Superior temporal gyrus (tissue), 1 donor: ENCODE results near the gene TAS2R41.

Source experiments
- DNase-seq: peaks from one replicate; pipeline ENCODE4 v3.0.0-alpha.2; 2016; ENCODE audit errors: extremely low spot score

The TAS2R41 gene

GRCh38 chr7:143493751-143494150 is 16.1 kb downstream of the TAS2R41 start:
- DNase-seq: no peak

- no peak for DNase-seq
These were observed 16.9 kb downstream of the TAS2R41 start for GRCh38 chr7:143494622-143495021.

- no peak for DNase-seq
These were observed 18.2 kb downstream of the TAS2R41 start for GRCh38 chr7:143495851-143496250.

- no peak for DNase-seq
These were observed 18.6 kb downstream of the TAS2R41 start for GRCh38 chr7:143496263-143496662.

GRCh38 chr7:143497008-143497795 is 19.5 kb downstream of the TAS2R41 start:
- no peak for DNase-seq

DNA sequence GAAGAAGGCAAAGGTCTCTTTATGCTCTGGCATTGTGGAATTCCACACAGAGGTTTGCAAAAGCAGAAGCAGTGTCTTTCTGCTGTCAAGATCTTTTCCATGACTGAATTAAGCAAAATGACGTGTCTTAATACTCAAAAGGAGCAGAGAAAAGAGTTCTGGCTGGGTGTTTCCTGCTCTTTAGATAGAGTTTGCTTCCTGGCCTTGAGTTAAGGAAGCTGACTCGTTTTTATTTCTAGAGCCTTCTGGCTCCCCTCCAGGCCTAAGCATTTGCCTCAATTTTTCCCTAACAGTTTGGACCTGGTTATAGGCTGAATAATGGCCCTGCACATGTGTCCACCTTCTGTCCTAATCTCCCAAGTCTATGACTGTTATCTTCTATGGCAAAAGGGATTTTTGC is 21.6 kb downstream of the TAS2R41 start:
- no peak for DNase-seq

- no peak for DNase-seq
These were observed 22.2 kb downstream of the TAS2R41 start for GRCh38 chr7:143499743-143500348.

- DNase-seq: no peak
These were observed 25.6 kb downstream of the TAS2R41 start for GRCh38 chr7:143503261-143503660.

DNA sequence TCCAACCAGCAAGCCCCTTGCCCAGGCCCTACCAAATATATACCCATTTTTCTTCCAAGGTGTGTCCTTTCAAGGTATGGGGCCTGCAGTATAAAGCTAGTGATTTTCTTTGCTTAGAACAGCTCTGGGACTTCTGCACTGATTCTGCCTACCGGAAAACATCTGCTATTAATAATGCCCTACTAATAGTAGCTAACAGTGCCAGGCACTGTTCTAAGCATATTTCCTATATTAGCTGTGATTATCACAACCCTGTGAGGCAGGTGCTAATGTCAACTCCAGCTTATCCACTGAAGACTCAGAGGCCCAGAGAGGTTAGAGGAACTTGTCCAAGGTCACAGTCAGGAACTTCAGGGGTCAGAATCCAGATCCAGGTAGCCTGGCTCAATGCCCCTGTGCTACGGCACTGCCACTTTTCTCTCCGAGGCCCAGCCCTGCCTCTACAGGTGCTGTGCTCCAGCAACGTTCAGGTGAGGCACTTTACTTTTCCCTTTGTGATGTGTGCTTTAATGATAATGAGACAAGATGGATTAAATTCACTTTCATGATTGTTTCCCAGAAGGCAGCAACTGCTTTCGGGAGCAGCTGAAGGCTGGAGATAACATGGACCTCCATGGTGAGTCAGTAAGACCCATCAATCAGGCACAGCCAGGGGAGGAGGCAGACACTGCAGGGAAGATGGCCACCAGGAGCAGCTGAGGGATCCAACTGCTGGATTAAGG is 26.7 kb downstream of the TAS2R41 start:
- no peak for DNase-seq

GRCh38 chr7:143504937-143505297 is 27.2 kb downstream of the TAS2R41 start:
- DNase-seq: no peak

GRCh38 chr7:143505838-143506237 is 28.2 kb downstream of the TAS2R41 start:
- DNase-seq: no peak

GRCh38 chr7:143507094-143507518 is 29.4 kb downstream of the TAS2R41 start:
- DNase-seq: no peak

DNA sequence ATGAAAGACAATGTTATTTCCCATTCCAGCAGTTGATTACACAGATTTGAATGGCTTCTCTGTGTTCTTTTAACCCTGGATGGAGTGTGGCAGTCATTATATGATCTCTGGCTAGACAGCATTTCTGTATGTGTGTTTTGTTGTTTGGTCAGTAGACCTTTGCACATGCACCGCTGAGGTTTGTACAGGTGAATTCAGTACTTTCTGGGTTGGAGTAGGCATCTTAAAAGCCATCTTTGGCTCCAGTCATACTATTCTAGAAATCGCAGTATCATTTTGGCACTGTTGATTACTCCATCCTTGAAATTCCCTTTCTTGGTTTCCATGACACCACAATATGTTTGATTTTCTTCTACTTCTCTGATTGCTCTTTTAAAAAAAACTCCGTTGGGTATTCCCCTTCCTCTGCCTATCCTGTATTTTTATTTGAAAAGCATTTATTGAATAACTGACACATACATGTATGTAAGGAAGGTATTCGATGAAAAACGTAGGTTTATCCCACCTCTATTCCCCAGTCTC is 29.9 kb downstream of the TAS2R41 start:
- no peak for DNase-seq

- no peak for DNase-seq
These were observed 33.4 kb downstream of the TAS2R41 start for GRCh38 chr7:143510854-143511592.

DNA sequence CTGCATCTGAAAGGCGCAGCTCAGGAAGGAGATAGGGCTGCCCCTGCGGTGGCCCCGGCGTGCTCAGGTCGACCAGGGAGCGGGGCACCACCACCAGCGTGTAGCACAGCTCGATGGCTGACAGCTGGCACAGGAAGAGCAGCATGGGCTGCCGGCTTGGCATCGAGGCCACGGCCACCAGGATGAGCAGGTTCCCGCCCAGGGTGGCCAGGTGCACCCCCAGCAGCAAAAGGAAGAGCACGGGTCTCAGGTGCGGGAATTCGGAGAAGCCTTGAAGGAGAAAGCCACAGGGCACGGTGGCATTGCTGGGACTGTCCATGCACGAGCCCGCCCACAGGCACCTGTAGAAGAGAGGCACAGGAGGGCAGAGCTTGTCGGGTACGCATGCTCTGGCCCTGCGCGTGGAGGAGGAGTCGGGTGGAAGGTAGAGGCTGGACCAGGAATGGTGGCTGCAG is 33.9 kb downstream of the TAS2R41 start:
- no peak for DNase-seq

DNA sequence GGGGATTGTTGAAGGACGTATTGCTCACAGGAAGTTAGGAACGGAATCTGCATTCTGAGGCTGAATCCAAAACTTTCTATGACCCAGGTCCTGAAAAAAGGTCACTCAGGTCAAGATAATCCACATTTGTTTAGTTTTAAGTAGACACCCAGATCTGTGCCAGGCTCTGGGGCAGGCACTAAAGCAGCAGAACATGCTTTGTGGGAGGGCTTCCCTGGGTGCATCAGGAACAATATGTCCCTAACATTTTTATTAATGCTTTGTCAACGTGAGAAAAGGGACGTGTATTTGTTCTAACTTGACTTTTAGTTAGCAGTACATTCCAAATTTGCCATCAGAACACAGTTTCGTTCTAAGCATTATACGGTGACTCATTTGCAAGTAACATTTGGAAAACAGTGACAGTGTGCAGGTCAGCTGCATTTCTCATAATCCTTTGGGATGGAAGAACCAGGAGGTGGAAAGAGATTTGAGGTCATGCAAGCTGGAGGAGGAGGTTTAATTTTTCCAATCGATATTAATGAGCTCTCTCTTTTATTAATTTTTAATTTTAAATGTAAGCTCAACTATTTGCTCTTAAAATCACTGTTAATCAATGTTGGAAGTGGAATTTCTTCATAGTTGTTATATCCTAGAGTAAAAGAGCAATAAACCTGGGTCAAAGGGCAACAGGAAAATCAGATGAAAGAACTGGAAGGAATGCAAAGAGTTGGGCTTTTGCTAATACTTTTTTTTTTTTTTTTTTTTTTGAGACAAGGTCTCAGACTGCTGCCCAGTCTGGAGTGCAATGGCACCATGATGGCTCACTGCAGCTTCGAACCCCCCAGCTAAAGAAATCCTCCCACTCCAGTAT is 35.0 kb downstream of the TAS2R41 start:
- no peak for DNase-seq

- no peak for DNase-seq
These were observed 36.8 kb downstream of the TAS2R41 start for GRCh38 chr7:143514487-143514886.

DNA sequence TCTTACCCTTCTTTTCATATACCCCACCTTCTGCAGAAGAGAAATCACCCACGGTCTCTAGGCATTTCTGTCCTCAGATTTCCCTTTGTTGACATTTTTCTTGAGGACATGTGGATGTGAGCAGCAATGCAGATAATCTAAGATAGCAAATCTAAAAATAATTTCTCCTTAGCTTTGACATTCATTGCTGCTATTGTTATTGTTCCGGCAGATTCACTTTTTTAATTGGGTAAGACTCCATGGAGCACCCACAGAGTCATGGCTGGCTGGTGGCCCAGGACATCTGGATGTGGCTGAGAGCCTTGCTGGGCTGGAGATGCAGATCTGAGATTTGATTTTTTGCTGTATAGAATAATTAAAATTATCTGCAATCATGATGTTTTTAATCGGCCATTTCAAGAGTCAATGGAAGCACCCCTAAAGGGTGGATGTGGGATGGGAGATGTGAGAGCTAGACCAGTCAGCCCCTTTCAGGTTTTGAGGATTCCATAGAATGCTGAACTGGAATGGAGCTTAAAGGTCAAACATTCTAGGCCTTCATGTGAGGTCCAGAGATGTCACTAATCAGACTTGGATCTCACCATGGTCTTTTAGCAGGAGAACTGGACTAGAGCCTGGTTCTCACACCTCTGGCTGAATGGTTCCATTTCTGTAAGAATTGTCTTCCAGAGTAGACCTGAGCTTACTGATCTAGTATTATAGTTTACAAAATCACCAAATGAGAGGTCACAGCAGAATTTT is 37.5 kb downstream of the TAS2R41 start:
- DNase-seq: no peak

DNA sequence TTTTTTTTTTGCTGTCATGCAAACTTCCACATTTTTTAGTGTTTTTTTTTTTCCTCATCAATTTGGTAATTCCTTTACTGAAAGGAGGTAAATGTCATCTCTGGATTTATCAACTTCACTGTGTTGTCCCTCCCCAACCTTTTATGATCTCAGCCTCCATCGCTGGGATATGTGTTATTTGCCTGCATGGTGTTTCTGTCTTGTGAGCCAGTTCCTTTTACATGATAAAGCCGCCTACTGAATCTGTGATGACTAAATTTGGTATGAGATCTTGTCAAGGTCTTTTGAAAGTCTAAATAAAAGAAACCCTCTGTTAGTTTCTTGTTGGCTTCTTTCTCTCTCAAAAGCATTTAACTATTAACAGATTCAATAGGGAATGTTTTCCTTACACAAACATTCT is 39.3 kb downstream of the TAS2R41 start:
- no peak for DNase-seq

DNA sequence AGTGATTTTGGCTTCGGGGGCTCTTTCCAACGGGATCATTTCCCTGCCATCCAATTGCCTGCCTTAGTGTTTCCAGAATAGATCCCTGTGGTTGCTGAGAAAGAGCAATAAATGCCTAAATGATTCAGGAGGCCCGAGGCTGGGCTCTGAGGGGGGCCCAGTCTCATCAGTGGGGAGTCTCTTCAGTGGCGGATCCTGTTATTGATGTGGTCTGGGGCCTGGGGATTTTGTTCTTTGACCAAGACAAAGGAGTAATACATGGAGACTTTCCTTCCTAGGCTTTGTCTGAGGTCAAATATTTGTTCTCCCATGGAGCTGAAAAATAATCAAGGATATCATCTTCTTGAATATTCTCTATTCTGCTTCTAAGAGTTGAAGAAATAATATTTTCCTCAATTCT is 40.8 kb downstream of the TAS2R41 start:
- DNase-seq: no peak
